Stimulated activated CD8-positive, alpha-beta memory T cell treated with anti-CD3 and anti-CD28 coated beads, Interleukin-12 subunit alpha, Interleukin-12 subunit beta, amount 100 ng/mL, for 1 hour (primary cell): ENCODE results near the gene NKAIN2.
"Not testable (repeated sequence)": the region's sequence is repeated elsewhere in the genome, so short reads cannot be mapped to it uniquely, and the experiment has no call there.

Experiments
- DNase-seq: peaks from one replicate; pipeline ENCODE4 v3.0.0-alpha.2; 2020; ENCODE audit warnings: low read depth

NKAIN2 gene

DNA sequence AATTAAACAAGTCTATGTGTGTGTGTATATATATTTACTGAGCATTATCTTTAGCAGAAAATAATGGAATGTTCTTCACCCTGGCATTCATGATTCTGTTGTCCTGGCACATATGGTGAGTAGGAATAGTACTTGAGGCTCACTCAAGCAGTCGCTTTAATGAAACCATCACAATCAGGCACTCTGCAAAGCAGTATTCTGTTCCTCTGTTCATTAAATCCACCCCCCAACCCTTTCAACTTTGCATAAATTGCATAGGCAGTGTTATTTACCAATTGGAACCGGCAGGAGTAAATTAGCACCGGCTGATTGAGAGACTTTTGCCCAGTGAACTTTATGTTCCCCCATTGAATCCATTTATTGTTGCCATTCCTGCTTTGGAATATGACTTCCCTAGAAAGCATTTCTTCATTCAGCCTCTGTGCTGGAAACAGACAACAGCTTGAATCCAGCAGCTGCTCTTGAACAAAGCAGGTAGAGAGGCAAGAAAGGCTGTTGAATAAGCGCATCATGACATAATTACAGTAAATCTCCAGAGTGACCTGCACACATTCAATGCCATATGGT lies 890.6 kb downstream of the NKAIN2 start:
- DNase-seq = no peak

DNA sequence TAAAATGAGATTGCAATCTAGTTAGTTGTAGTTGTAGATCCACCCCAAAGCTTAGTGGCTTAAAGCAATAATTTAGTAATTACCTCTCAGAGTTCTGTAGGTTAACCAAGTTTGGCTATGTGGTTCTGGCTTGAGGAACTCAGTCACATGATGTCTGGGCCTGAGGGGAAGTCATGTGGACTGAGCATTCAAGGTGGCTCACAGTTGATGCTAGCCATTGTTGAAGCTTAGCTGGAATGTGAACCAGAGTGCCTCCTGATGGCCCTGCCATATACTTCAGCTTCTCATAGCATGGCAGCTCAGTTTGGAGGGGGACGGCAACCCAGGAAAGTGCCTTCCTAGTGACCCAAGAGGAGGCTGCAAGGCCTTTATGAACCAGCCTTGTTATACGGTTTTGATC lies 895.4 kb downstream of the NKAIN2 start:
- no peak for DNase-seq

DNA sequence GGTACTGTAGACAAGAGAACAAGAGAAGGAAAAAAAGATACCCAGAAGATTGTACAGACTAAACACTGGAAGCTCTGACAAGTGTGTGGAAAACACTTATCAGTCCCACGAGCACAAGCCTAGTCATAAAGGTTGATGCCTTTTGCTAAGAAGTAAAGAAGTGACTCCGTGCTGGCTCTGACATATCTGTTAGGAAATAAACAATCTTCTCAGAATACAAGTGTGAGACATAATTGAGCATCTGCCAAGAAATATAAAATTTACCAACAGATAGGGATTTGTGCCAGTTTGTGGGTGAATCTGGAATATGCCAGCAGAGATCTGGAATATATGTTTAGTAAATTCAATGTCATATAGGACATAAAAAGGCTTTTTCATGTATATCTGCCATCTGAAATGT lies 899.9 kb downstream of the NKAIN2 start:
- DNase-seq = no peak

DNA sequence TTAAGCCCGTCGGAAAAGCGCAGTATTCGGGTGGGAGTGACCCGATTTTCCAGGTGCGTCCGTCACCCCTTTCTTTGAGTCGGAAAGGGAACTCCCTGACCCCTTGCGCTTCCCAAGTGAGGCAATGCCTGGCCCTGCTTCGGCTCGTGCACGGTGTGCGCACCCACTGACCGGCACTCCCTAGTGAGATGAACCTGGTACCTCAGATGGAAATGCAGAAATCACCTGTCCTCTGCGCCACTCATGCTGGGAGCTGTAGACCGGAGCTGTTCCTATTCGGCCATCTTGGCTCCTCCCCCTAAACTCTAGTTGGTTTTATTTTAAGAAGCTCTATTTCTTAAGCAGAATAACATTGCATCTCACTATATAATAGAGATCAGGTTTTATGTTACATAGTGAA lies 908.9 kb downstream of the NKAIN2 start:
- DNase-seq = not testable (repeated sequence)

DNA sequence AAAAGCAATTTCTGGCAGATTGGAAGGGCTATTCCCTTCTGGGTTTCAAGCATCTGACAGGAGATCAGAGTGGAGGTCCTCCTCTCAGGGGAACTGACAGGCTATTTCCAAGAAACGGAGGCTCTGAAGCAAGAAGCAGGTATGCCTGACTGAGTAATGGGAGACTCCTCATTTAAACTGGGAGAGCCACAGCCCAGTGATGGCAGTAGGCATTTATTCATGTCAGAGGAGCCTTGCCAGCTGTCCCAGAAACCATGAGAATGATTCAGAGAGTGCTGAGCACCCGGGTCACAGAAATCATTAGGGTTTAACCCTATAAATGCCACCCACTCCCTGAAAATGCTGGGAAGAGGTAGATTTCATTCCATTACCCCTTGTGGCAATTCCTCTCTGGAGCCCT lies 911.1 kb downstream of the NKAIN2 start:
- DNase-seq = no peak

DNA sequence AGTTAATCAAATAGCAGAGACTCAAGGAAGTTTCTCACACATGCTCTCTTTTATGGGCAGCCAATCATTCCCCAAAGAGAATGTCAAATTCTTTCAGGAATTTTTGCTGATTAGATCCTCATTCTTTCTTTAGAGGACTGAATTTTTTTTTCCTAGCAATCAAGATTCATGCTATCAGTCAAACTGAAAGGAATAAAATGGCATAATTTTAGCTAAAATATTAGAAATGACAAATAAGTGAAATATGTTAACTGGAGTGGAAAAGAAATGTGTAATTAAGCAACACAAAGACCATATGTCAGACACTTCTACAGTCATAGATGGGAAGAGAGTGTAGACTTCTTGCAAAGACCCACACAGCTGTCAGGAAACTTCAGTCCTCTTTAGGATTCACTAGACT lies 916.2 kb downstream of the NKAIN2 start:
- DNase-seq = no peak

DNA sequence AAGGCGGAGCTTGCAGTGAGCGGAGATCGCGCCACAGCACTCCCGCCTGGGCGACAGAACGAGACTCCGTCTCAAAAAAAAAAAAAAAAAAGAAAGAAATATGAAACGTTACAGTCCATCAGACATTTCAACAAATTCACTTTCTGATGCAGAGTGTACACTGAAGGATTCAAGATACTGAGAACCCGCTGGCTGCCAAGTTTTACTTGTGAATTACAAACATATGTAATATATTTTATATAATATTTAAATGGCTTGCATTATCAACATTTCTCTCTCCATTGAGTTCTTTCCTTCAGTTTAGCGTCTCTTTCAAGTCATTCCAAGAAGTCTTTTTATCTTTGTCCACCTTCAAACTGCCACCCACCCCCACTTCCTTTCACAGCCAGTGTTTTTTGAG lies 917.7 kb downstream of the NKAIN2 start:
- no peak for DNase-seq

DNA sequence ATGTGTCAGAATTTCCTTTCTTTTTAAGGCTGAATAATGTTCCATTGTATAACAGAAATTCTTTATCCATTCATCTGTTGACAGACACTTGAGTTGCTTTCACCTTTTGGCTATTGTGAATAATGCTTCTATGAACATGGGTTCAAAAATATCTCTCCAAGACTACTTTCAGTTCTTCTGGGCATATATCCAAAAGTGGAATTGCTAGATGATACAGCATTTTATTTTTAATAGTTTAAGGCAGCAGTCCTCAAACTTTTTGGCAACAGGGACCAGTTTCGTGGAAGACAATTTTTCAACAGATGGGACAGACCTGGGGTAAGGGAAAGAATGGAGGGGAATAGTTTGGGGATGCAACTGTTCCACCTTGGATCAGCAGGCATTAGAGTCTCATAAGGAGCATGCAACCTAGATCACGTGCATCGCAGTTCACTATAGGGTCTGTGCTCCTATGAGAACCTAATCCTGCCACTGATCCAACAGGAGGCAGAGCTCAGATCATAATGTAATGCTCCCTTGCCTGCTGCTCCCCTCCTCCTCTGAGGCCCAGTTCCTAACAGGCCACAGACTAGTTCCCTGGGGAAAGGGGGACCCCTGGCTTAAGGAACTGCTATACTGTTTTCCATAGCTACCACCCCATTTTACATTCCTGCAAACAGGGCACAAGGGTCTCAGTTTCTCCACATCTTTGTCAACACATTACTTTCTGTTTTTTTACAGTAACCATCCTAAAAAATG lies 918.6 kb downstream of the NKAIN2 start:
- DNase-seq = no peak

DNA sequence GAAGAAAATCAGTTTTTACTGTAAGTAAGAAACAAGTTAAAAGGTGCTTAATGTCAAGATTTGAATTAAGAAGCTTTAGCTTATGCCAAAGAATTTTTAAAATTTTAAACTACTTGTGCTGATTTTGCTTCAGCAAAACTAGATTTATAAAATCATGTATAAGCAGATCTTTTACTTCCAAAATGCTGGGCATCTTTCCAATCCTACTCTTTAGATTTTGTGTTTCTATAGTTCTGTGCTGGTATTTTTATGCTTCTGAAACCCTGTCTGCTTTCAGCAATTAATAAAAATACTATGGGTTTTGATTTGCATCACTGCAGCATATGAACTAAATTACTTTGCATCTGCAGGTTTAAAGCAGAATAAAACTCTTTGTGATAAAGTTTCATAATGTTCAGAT lies 920.0 kb downstream of the NKAIN2 start:
- DNase-seq = no peak

DNA sequence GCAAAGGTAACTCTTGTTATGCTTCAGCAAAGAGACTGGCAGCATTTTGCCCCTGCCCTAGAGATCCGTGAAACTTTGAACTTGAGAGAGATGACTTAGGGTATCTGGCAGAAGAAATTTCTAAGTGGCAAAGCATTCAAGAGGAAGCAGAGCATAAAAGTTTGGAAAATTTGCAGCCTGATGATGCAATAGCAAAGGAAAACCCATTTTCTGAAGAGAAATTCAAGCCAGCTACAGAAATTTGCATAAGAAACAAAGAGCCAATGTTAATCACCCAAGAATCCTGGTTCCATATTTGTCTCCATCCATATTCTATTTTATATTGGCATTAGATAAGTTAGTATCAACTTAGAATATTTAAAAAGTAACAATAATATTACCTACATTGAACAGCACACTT lies 934.1 kb downstream of the NKAIN2 start:
- DNase-seq = not testable (repeated sequence)

DNA sequence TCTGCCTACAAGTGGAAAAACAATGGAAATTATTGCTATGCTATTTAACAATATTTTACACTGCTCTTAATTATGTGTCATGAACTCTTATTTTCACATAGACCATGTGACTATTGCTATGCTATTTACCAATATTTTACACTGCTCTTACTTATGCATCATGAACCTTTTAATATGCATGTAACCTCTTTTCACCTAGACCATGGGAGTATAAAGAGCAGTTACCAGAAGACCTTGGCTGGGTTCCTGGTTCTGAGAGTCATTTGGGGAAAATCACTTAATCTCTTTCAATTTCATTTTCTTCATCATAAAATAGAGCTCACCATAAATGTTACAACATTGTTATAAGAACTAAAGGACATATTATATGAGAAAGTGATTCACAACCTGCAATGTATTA lies 934.8 kb downstream of the NKAIN2 start:
- no peak for DNase-seq

DNA sequence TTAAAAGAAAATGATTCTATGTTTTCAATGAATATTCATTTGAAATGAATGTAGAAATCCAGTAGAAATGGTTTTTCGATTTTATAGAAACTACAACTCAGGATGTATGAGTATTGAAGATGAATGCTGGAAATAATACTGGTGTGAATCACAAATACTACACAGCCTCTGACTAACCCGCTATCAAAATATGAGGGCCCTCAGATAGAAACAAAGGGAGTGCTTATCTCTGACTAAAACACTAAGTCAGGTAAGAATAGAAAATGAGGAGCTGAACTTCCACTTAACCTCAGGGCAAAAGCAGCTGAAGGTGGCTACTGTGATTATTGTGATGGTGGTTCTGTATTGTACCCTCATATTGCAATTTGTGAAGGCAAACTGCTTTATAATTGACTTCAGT lies 937.7 kb downstream of the NKAIN2 start:
- DNase-seq = no peak

DNA sequence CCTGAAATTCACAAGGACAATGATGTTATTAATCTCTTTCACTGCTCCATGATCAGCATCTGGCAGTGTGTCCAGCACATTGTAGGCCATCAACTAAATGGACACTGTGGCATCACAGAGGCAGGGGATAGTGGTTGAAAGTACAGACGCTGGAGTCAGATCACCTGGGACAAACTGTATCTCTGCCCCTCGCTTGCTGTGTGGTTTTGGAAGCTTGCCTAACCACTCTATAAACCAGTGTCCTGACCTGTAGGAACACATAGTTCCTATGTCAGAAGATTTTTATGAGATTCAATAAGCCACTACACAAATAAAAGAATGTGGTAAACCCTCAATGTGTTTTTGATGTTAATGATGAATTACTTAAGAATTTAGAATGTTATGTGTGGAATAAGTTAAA lies 939.3 kb downstream of the NKAIN2 start:
- no peak for DNase-seq

DNA sequence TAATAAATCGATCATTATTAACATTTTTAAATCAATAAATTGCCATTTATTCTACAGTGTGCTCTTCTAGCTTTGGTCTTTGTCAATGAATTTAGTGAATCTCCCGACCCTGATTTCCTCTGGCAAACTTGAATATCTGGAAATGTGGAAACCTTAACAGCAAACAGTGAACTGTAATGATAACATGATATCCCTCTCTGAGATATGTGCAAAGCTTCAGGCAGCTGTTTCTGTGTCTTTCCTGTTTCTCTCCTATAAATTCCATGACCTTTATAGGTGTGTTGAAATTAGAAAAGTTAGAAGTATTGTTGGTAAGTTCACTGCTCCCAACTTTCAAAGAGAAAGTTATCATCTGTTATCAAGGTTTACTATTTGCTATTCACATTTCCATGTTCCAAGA lies 939.8 kb downstream of the NKAIN2 start:
- no peak for DNase-seq

DNA sequence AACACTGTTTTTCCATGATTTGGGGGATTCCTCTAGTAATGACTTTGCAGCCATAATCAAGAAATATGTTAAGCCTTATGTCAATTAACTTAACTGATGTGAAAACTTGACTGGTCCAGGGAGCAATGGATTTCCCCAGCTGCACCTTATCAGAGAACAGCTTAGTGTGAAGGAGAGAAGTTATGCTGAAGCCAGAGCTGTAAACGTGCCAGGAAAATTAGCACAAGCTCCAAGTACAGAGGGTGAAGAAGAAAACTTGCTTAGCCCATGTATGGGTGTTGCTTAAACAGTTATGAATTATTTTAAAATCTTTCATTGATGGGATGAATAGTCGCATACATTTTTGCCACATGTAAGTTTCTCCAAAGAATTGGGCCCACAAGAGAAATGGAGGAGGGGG lies 943.7 kb downstream of the NKAIN2 start:
- DNase-seq = no peak

DNA sequence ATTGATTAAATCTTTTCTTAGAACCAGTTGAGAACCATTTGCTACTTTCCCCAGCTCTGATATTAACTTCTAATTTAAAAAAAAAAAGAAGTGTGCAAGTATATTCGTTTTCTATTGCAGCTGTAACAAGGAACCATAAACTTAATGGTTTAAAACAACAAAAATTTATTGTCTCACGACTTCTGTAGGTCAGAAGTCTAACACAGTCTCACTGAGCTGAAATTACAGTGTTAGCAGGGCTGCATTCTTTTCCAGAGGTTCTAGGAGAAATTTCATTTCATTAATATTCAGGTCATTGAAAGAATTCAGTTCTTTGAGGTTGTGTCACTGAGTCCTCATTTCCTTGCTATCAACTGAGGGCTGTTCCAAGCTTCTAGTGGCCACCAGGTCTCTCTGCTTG lies 945.1 kb downstream of the NKAIN2 start:
- DNase-seq = no peak

DNA sequence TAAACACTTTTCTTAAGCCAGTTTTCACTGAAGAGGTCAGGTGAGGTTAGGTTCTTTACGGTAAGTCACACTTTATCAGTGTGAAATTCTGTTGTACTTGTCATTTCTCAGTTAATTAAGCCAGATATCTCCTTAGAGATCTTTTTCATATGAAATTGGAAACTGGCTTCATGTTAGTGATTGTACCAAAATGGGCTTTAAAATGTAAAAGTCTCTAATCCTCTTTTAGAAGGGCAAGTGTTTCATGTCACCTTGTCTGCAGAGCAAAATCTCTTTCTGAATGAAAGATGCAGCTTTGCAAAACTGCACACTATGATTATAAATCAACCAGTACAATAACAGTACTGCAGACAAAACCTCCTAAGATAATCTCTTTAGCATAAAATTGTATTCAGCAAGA lies 949.3 kb downstream of the NKAIN2 start:
- DNase-seq = no peak

DNA sequence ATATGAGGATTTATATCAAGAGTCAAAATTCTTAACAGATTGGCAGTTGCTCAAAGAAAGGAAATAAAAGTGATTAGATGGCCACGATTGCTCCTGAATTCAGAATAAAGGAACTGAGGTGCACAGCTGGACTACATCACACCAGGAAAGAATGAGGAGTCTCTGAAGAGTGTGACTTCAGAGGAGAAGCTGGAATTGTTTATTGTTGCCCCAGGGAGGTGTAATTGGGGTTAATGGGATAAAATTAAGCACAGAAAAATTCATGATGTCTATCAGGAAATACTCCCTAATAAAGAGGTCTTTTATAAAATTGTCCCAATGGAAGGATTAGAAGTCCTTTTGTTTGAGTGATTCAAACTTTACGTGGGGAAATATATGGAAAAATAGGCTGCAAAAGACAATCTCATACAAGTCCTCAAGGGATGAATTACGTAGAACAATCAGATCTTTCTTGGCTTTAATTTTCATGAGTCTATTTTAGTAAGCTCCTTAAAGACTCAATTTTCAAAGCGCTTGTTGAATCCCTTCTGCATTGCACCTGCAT lies 950.0 kb downstream of the NKAIN2 start:
- DNase-seq = no peak

DNA sequence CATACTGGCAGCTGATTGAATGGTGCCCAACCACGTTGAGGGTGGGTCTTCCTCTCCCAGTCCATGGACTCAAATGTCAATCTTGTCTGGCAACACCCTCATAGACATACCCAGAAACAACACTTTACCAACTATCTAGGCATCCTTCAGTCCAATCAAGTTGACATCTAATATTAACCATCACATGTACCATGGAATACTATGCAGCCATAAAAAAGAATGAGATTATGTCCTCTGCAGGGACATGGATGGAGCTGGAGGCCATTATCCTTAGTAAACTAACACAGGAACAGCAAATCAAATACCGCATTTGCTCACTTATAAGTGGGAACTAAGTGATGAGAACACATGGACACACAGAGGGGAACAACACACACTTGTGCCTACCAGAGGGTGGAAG lies 951.7 kb downstream of the NKAIN2 start:
- DNase-seq = no peak

DNA sequence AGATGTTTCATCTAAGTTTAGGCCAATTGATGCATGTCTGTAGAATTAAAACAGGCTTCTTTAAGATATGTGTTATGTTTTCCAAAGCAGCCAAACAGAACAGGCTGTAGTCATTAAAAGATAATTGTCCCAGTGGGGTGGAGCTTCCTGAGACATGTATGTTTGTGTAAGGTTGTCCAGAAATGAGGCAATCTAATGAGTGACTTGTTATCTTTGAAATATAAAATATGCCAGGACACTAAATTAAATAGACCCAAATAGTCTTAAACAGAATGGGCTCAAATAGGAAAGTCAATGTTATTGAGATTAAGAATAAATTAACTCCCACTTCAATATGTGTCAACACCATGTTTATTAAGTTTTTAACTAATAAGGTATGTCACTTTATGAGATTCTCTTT lies 953.9 kb downstream of the NKAIN2 start:
- no peak for DNase-seq

DNA sequence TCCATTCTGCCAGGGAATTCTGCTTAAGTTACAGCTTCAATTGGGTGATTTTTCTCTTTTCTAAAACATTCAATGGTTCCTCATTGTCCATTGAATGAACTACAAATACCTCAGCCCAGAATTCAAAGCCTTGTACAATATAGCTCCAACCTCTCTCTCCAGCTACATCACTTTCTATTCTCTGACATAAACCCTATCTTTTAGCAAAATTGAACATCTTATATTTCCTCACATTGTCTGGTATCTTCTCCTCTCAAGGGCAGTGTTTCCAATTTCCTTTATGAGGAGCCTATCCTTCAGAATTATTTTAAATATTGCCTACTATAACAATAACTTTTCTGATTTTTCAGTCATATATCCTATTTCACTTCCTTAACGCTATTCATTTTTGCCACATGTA lies 955.0 kb downstream of the NKAIN2 start:
- no peak for DNase-seq

DNA sequence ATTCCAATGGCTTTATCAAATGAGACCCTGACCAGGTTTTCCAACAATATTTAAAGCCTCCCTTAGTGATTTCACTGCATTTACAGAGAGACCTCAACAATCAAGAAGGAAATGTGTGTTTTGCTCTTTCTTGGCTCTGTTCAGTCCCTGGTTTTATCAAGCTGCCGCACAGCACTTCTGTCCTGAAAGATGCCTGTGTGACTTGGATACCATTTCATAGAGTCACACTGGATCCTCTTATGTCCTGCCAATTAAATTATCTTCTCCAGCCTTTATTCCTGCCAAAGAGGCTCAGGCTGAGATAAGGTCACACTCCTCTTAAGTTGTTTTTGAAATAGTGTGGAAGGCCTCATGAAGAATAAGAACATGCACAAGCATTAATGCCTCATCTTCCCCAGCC lies 961.6 kb downstream of the NKAIN2 start:
- no peak for DNase-seq

DNA sequence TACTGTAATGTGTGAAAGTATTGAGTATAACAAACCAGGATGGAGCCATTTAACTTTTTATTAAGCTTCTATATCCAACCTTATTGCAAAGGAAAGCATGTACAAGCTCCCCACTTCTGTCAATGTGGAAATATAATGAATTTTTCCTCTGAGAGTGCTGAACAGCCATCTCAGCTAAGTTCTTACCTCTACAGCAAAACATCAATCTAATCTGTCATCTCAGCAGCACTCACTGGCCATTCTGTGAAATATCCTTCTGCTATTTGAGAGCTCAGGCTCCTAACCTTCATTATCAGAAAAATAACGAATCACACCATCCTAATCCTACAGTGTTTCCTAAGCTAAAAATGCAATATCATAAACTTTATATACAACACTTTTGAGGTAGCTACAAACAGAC lies 964.6 kb downstream of the NKAIN2 start:
- no peak for DNase-seq
